Endothelial cell of umbilical vein (primary cell): ENCODE measurements around the gene IQSEC2.

Source experiments
- EZH2 ChIP-seq: IDR thresholded peaks from 2 replicates; pipeline ENCODE4 v1.6.1; 2012; ENCODE audit warnings: borderline replicate concordance, low read depth, mild to moderate bottlenecking, moderate library complexity, low read length, inconsistent platforms; ENCODE audit not compliant: severe bottlenecking
- FOS ChIP-seq: IDR thresholded peaks from 2 replicates; pipeline ENCODE4 v1.6.1; 2011; ENCODE audit warnings: mild to moderate bottlenecking, low read length, moderate library complexity, borderline replicate concordance; ENCODE audit not compliant: insufficient read depth
- GATA2 ChIP-seq: IDR thresholded peaks from 2 replicates; pipeline ENCODE4 v1.7.0; 2011; ENCODE audit warnings: low read depth, mild to moderate bottlenecking, moderate library complexity, mixed read lengths, low read length; ENCODE audit not compliant: insufficient read length, insufficient read depth
- JUN ChIP-seq: IDR thresholded peaks from 2 replicates; pipeline ENCODE4 v1.6.1; 2011; ENCODE audit warnings: borderline replicate concordance, low read depth; ENCODE audit not compliant: insufficient read length, insufficient read depth
- POLR2A ChIP-seq: IDR thresholded peaks from 2 replicates; pipeline ENCODE4 v1.6.1; 2012; ENCODE audit warnings: low read depth, mild to moderate bottlenecking, control low read depth, low read length
- POLR2AphosphoS5 ChIP-seq: IDR thresholded peaks from 2 replicates; pipeline ENCODE4 v1.6.1; 2012; ENCODE audit warnings: low read depth, mild to moderate bottlenecking, control low read depth, low read length, moderate library complexity; ENCODE audit not compliant: insufficient read depth
- TF ChIP-seq, protein P1 (sequence below), 2 donors: IDR thresholded peaks; 1 replicate in 1 of 2; 2 replicates in 1 of 2; pipeline ENCODE4 v1.5.1; 2011; ENCODE audit warnings: low read length in 2 of 2, mild to moderate bottlenecking in 2 of 2, moderate library complexity in 2 of 2, control low read depth in 1 of 2, inconsistent platforms in 1 of 2, low read depth in 1 of 2; ENCODE audit not compliant: insufficient read depth in 1 of 2; ENCODE audit errors: extremely low read depth in 1 of 2

GRCh38 chrX:53249408-53250042 lies 31.9 kb downstream of the IQSEC2 start:
- TF ChIP-seq, protein P1, sequence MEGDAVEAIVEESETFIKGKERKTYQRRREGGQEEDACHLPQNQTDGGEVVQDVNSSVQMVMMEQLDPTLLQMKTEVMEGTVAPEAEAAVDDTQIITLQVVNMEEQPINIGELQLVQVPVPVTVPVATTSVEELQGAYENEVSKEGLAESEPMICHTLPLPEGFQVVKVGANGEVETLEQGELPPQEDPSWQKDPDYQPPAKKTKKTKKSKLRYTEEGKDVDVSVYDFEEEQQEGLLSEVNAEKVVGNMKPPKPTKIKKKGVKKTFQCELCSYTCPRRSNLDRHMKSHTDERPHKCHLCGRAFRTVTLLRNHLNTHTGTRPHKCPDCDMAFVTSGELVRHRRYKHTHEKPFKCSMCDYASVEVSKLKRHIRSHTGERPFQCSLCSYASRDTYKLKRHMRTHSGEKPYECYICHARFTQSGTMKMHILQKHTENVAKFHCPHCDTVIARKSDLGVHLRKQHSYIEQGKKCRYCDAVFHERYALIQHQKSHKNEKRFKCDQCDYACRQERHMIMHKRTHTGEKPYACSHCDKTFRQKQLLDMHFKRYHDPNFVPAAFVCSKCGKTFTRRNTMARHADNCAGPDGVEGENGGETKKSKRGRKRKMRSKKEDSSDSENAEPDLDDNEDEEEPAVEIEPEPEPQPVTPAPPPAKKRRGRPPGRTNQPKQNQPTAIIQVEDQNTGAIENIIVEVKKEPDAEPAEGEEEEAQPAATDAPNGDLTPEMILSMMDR (IDR thresholded peaks at IDR 0.05; ENCODE audit: extremely low read depth in 1 of 2, insufficient read depth in 1 of 2, low read depth in 1 of 2, low read length in 2 of 2), result no peak
- TF ChIP-seq EZH2 (no peak), JUN (no peak), POLR2A (no peak), FOS (no peak), GATA2 (no peak), POLR2AphosphoS5 (no peak)
